GM12878 (cell line): ENCODE results near the gene CTSH. TPM values are rescaled to one million over a fixed set of nuclear protein-coding genes. Genes with fewer than 3 reads are reported as not detected.
A peak's percentile ranks its signal among the peaks of the same experiment; 100 is the strongest.

ENCODE experiments used
- ATF7 ChIP-seq: fragments of 450-650 bp; IDR thresholded peaks from 2 replicates; pipeline ENCODE4 v1.6.1; 2016; ENCODE audit warnings: low read depth, mild to moderate bottlenecking
- CBFB ChIP-seq: IDR thresholded peaks from 2 replicates; pipeline ENCODE4 v1.6.1; 2016; ENCODE audit warnings: antibody characterized with exemption, low read depth
- CREB1 ChIP-seq: IDR thresholded peaks from 2 replicates; pipeline ENCODE4 v1.6.1; 2012; ENCODE audit warnings: low read depth, mild to moderate bottlenecking, inconsistent platforms
- CTCF ChIP-seq, 3 experiments: IDR thresholded peaks in 2 of 3; conservative IDR thresholded peaks in 1 of 3; 2 replicates each; pipeline ENCODE4 v1.5.1; 2011; ENCODE audit warnings: low read depth in 3 of 3, low read length in 3 of 3, mild to moderate bottlenecking in 3 of 3, control low read depth in 2 of 3, moderate library complexity in 2 of 3, inconsistent platforms in 1 of 3, mixed read lengths in 1 of 3; ENCODE audit not compliant: control insufficient read depth in 2 of 3, insufficient read depth in 1 of 3; ENCODE audit errors: extremely low read depth in 1 of 3
- E4F1 ChIP-seq: fragments of 450-650 bp; IDR thresholded peaks from 2 replicates; pipeline ENCODE4 v1.6.1; 2018; ENCODE audit warnings: borderline replicate concordance, mild to moderate bottlenecking; ENCODE audit not compliant: partially characterized antibody
- GABPA ChIP-seq: IDR thresholded peaks from 2 replicates; pipeline ENCODE4 v1.6.1; 2014; ENCODE audit warnings: antibody characterized with exemption, low read depth, mild to moderate bottlenecking, inconsistent platforms
- HSF1 ChIP-seq: fragments of 150-350 bp; IDR thresholded peaks from 2 replicates; pipeline ENCODE4 v1.6.1; 2014; ENCODE audit warnings: mild to moderate bottlenecking, low read depth, low read length
- MEF2A ChIP-seq: IDR thresholded peaks from 2 replicates; pipeline ENCODE4 v1.6.1; 2011; ENCODE audit warnings: low read depth, mild to moderate bottlenecking, low read length, moderate library complexity; ENCODE audit not compliant: insufficient read depth
- NFIC ChIP-seq: IDR thresholded peaks from 2 replicates; pipeline ENCODE4 v1.6.1; 2012; ENCODE audit warnings: low read depth, mild to moderate bottlenecking, inconsistent platforms, low read length, moderate library complexity
- NFYB ChIP-seq: IDR thresholded peaks from 2 replicates; pipeline ENCODE4 v1.6.1; 2011; ENCODE audit warnings: low read depth, mild to moderate bottlenecking, low read length, improper control_type of control experiment, moderate library complexity; ENCODE audit not compliant: insufficient read depth
- NR2C1 ChIP-seq: fragments of 450-650 bp; IDR thresholded peaks from 2 replicates; pipeline ENCODE4 v1.6.1; 2017; ENCODE audit warnings: antibody characterized with exemption, mild to moderate bottlenecking, moderate library complexity
- PBX3 ChIP-seq: IDR thresholded peaks from 2 replicates; pipeline ENCODE4 v1.6.1; 2011; ENCODE audit warnings: mild to moderate bottlenecking, low read depth, low read length, moderate library complexity; ENCODE audit not compliant: insufficient replicate concordance
- RBBP5 ChIP-seq: fragments of 200-600 bp; sonication (generic); conservative IDR thresholded peaks from 2 replicates; pipeline ENCODE4 v1.6.1; 2016
- RELB ChIP-seq: fragments of 450-650 bp; IDR thresholded peaks from 2 replicates; pipeline ENCODE4 v1.6.1; 2017; ENCODE audit warnings: low read depth, mild to moderate bottlenecking, moderate library complexity
- RFX5 ChIP-seq: IDR thresholded peaks from 2 replicates; pipeline ENCODE4 v1.6.1; 2011; ENCODE audit warnings: low read depth, low read length, improper control_type of control experiment
- SREBF1 ChIP-seq: IDR thresholded peaks from 2 replicates; pipeline ENCODE4 v1.6.1; 2012; ENCODE audit warnings: mild to moderate bottlenecking, low read length
- ZNF217 ChIP-seq: fragments of 450-650 bp; IDR thresholded peaks from 2 replicates; pipeline ENCODE4 v1.6.1; 2017; ENCODE audit warnings: antibody characterized with exemption, mild to moderate bottlenecking
- ZZZ3 ChIP-seq: IDR thresholded peaks from 2 replicates; pipeline ENCODE4 v1.6.1; 2011; ENCODE audit warnings: low read depth; ENCODE audit not compliant: control insufficient read depth, insufficient read length
- polyA plus RNA-seq, 11 experiments: library from polyadenylated mRNA; depleted of rRNA in 4 of 11; unstranded in 6 of 11; stranded (reverse) in 5 of 11; fragments of >200 nt; fragmentation: Nextera tagmentation in 4 of 11; fragmentation: Illumina TruSeq in 1 of 11; extraction: Ambion mirVana in 4 of 11; extraction: Trizol in 1 of 11; gene quantifications; 1 replicate in 1 of 11; 2 replicates in 10 of 11; pipeline versions ENCODE4 v1.2.1 to v1.2.3, GENCODE V29; 2011 to 2016; ENCODE audit warnings: inconsistent platforms in 2 of 11, missing spikeins in 2 of 11, low read depth in 1 of 11
- total RNA-seq, 4 experiments: library from RNA; depleted of rRNA in 3 of 4; stranded (reverse); fragments of >200 nt in 3 of 4; fragmentation: Illumina TruSeq in 1 of 4; extraction: Trizol in 1 of 4; gene quantifications; 2 replicates each; pipeline versions ENCODE4 v1.2.1 to v1.2.3, GENCODE V29; 2013 to 2021

CTSH gene
- total and polyA plus RNA-seq, 10 of the 15 experiments (the other 5 are each of a cell fraction or from before 2014, with no cell fraction given), result 30.2 to 1,212 (median 519) TPM

- TF ChIP-seq CBFB, result 0 out of 2 replicates have a peak, but pooled peaks have one; percentile 24
- TF ChIP-seq CREB1, result peak; percentile 70; the same call in 1 of the 2 replicates
- TF ChIP-seq ATF7, result no peak
- 0 out of 2 replicates have a peak, but pooled peaks have one; percentile 28 for TF ChIP-seq RELB
- TF ChIP-seq RFX5, result no peak
- TF ChIP-seq E4F1, result no peak
- TF ChIP-seq ZZZ3, result no peak
- no peak for TF ChIP-seq RBBP5
- no peak for TF ChIP-seq NR2C1
- TF ChIP-seq CTCF (IDR thresholded peaks at IDR 0.05 in 2 of 3, conservative IDR thresholded peaks at IDR 0.05 in 1 of 3; ENCODE audit: control insufficient read depth in 2 of 3, extremely low read depth in 1 of 3, insufficient read depth in 1 of 3, low read depth in 3 of 3, low read length in 3 of 3), result no peak
- no peak for TF ChIP-seq HSF1
- no peak for TF ChIP-seq SREBF1
- no peak for TF ChIP-seq PBX3
- TF ChIP-seq GABPA, result no peak
- TF ChIP-seq NFYB, result no peak
- TF ChIP-seq NFIC, result no peak
- no peak for TF ChIP-seq ZNF217
- 0 out of 2 replicates have a peak, but pooled peaks have one; percentile 25 for TF ChIP-seq MEF2A
Measured at GRCh38 chr15:78944669-78945407, at the start of gene CTSH (continued).
